DOHH2 (cell line): ENCODE data around the gene PIKFYVE.

Source experiments
- H3F3A ChIP-seq: fragments of 200-600 bp; sonication (generic), shearing (Covaris generic); 2 replicates; pipeline ENCODE4 v1.6.0; 2016; ENCODE audit warnings: antibody characterized with exemption, mild to moderate bottlenecking; ENCODE audit not compliant: control insufficient read depth, insufficient read depth
- H3K27ac ChIP-seq: fragments of 200-600 bp; sonication (generic); 2 replicates; pipeline ENCODE4 v1.5.1; 2014; ENCODE audit warnings: low read depth, mild to moderate bottlenecking, low read length, moderate library complexity
- H3K27me3 ChIP-seq: fragments of 200-600 bp; sonication (generic); 2 replicates; pipeline ENCODE4 v1.6.1; 2014; ENCODE audit warnings: mild to moderate bottlenecking, low read length, mixed read lengths; ENCODE audit not compliant: control insufficient read depth
- H3K36me3 ChIP-seq: fragments of 200-600 bp; sonication (generic); 2 replicates; pipeline ENCODE4 v1.6.1; 2014; ENCODE audit warnings: mild to moderate bottlenecking, low read length, moderate library complexity, mixed read lengths; ENCODE audit not compliant: control insufficient read depth
- H3K4me1 ChIP-seq: fragments of 200-600 bp; sonication (generic); 2 replicates; pipeline ENCODE4 v1.6.1; 2014; ENCODE audit warnings: mild to moderate bottlenecking, low read length, mixed read lengths; ENCODE audit not compliant: control insufficient read depth
- H3K4me2 ChIP-seq: fragments of 200-600 bp; sonication (generic); 2 replicates; pipeline ENCODE4 v1.6.0; 2014; ENCODE audit warnings: mild to moderate bottlenecking, low read length, moderate library complexity
- H3K4me3 ChIP-seq: fragments of 200-600 bp; sonication (generic); 2 replicates; pipeline ENCODE4 v1.5.1; 2014; ENCODE audit warnings: mild to moderate bottlenecking, low read length, mixed read lengths
- H3K79me2 ChIP-seq: fragments of 200-600 bp; sonication (generic); 2 replicates; pipeline ENCODE4 v1.6.1; 2014; ENCODE audit warnings: mild to moderate bottlenecking, low read length, mixed read lengths; ENCODE audit not compliant: control insufficient read depth
- H3K9me2 ChIP-seq: fragments of 200-600 bp; sonication (generic); replicated peaks from 2 replicates; pipeline ENCODE4 v1.6.1; 2014; ENCODE audit warnings: mild to moderate bottlenecking, low read length, mixed read lengths; ENCODE audit not compliant: control insufficient read depth
- H3K9me3 ChIP-seq: fragments of 200-600 bp; sonication (generic); 2 replicates; pipeline ENCODE4 v1.6.1; 2014; ENCODE audit warnings: antibody characterized with exemption, low read length, mixed read lengths; ENCODE audit not compliant: control insufficient read depth, insufficient read depth
- H4K20me1 ChIP-seq: fragments of 200-600 bp; sonication (generic); 2 replicates; pipeline ENCODE4 v1.6.0; 2014; ENCODE audit warnings: low read depth, mild to moderate bottlenecking, antibody characterized with exemption, low read length, moderate library complexity; ENCODE audit not compliant: control insufficient read depth, insufficient read depth
- CTCF ChIP-seq: fragments of 200-600 bp; sonication (generic); IDR thresholded peaks from one replicate; pipeline ENCODE4 v1.5.1; 2014; ENCODE audit warnings: antibody characterized with exemption, mild to moderate bottlenecking, low read depth, low read length; ENCODE audit not compliant: poor library complexity, severe bottlenecking
- EZH2phosphoT487 ChIP-seq: fragments of 200-600 bp; sonication (generic); IDR thresholded peaks from 2 replicates; pipeline ENCODE4 v1.6.1; 2017; ENCODE audit warnings: borderline replicate concordance, mild to moderate bottlenecking, antibody characterized with exemption, low read length, moderate library complexity, mixed read lengths

PIKFYVE gene

GRCh38 chr2:208268156-208268952 is 2.3 kb downstream of the PIKFYVE start:
- Histone ChIP-seq H3K9me3 (no peaks in the 10 kb centered on the region), H3K4me2 (peak overlapping the region; percentile 71), H3K4me1 (peaks cover 32% of the 10 kb centered on the region), H3K36me3 (peaks cover 24% of the 10 kb centered on the region), H3K9me2 (no peaks in the 10 kb centered on the region), H3F3A (peaks cover 16% of the 10 kb centered on the region), H3K27me3 (no peaks in the 10 kb centered on the region), H3K27ac (no peak overlapping the region), H4K20me1 (peaks cover 13% of the 10 kb centered on the region; the same call in 1 of the 2 replicates), H3K79me2 (peaks cover 56% of the 10 kb centered on the region), H3K4me3 (peak overlapping the region; percentile 86; the same call in 1 of the 2 replicates)
- TF ChIP-seq CTCF (no peak), EZH2phosphoT487 (no peak)

- peaks cover 32% of the 10 kb centered on the region for H3K4me1 ChIP-seq
- peak overlapping the region; percentile 71; the same call in 1 of the 2 replicates for H3K4me2 ChIP-seq
- peaks cover 56% of the 10 kb centered on the region for H3K79me2 ChIP-seq
- no peaks in the 10 kb centered on the region for H3K9me3 ChIP-seq
- no peaks in the 10 kb centered on the region for H3K27me3 ChIP-seq
- no peak overlapping the region for H3K4me3 ChIP-seq
- H3F3A ChIP-seq: peaks cover 12% of the 10 kb centered on the region
- TF ChIP-seq CTCF (peak; percentile 29), EZH2phosphoT487 (no peak)
- H3K27ac ChIP-seq: no peak overlapping the region
- no peaks in the 10 kb centered on the region for H3K9me2 ChIP-seq
- peaks cover 32% of the 10 kb centered on the region for H3K36me3 ChIP-seq
- H4K20me1 ChIP-seq: peaks cover 13% of the 10 kb centered on the region; the same call in 1 of the 2 replicates
Measured at GRCh38 chr2:208269091-208269490, 3.0 kb downstream of the PIKFYVE start.

- H3K9me2 ChIP-seq: no peaks in the 10 kb centered on the region
- peaks cover 23% of the 10 kb centered on the region for H3K79me2 ChIP-seq
- no peak for TF ChIP-seq EZH2phosphoT487
- no peak for TF ChIP-seq CTCF
- peaks cover 5% of the 10 kb centered on the region; the same call in 1 of the 2 replicates for H3K9me3 ChIP-seq
- H3K27ac ChIP-seq: no peak overlapping the region
- no peaks in the 10 kb centered on the region for H4K20me1 ChIP-seq
- no peak overlapping the region for H3K4me3 ChIP-seq
- H3K4me2 ChIP-seq: no peak overlapping the region
- peaks cover 81% of the 10 kb centered on the region for H3K36me3 ChIP-seq
- H3K4me1 ChIP-seq: peaks cover 4% of the 10 kb centered on the region
- H3F3A ChIP-seq: no peaks in the 10 kb centered on the region
- H3K27me3 ChIP-seq: no peaks in the 10 kb centered on the region
Measured at GRCh38 chr2:208274748-208275147, 8.7 kb downstream of the PIKFYVE start.
